ENCODE measurements around the gene ZNF662.

- TF ChIP-seq CTCF (IDR thresholded peaks at IDR 0.05) (no peak), POLR2A (IDR thresholded peaks at IDR 0.05) (no peak)
These were observed 31.4 kb downstream of the ZNF662 start for GRCh38 chr3:42937334-42937733.

Data from Peyer's patch (tissue), 4 donors.